K562 (cell line): Measurements from ENCODE around the gene TJP2. TPM values are rescaled to one million over a fixed set of nuclear protein-coding genes. Genes with fewer than 3 reads are reported as not detected.

Experiments used
- ATAC-seq: fragments of 200-7000 bp; cut with Tn5 transposase; 3 replicates; pipeline ENCODE4 v1.9.1; 2020; ENCODE audit warnings: moderate library complexity
- BruUV-seq: library from RNA; stranded (reverse); fragments of 400-500 nt; replicated peaks from 2 replicates; lab custom pipeline; 2021; lab: Mats Ljungman, UMichigan
- CTCF ChIA-PET: fragments of 300-600 bp; formaldehyde crosslinking; extraction: SDS; loops from one replicate; lab custom pipeline; 2021; ENCODE audit warnings: low intra/inter-chr PET ratio; lab: Yijun Ruan, JAX
- POLR2A ChIA-PET: fragments of 300-600, 350-650 bp; sonication (Branson Sonifier 250); formaldehyde crosslinking; extraction: SDS; loops from one replicate; lab custom pipeline; 2021; ENCODE audit warnings: antibody characterized with exemption, inconsistent platforms; lab: Yijun Ruan, JAX
- DNase-seq, 4 experiments: peaks; one replicate each; pipeline versions ENCODE4 v3.0.0 to v3.0.0-alpha.2; 2011 to 2018; ENCODE audit warnings: low spot score in 3 of 4, mixed read lengths in 3 of 4; ENCODE audit errors: extremely low read depth in 1 of 4
- FAIRE-seq: peaks from 2 replicates; lab custom pipeline; 2011; peaks lifted over from hg19 to GRCh38; lab: Jason Lieb, UNC
- H2AFZ ChIP-seq: 2 replicates; pipeline ENCODE4 v1.6.0; 2011; ENCODE audit warnings: low read depth, low read length, control low read depth, inconsistent platforms
- H3K27ac ChIP-seq: fragments of 200-600 bp; 3 replicates; pipeline ENCODE4 v1.8.0; 2011; ENCODE audit warnings: low read depth, mild to moderate bottlenecking, control low read depth, inconsistent platforms, low read length, moderate library complexity, mixed read lengths; ENCODE audit errors: extremely low read depth
- H3K27me3 ChIP-seq, 2 experiments: fragments of 300-600 bp in 1 of 2; 2 replicates in 1 of 2; 3 replicates in 1 of 2; pipeline versions ENCODE4 v1.6.0 to v1.8.0; 2011; ENCODE audit warnings: inconsistent platforms in 2 of 2, low read length in 2 of 2, mild to moderate bottlenecking in 1 of 2, mixed read lengths in 1 of 2, moderate library complexity in 1 of 2; ENCODE audit not compliant: control insufficient read depth in 2 of 2, insufficient read depth in 2 of 2
- H3K36me3 ChIP-seq: fragments of 300-600 bp; 3 replicates; pipeline ENCODE4 v1.8.0; 2011; ENCODE audit warnings: mild to moderate bottlenecking, low read length, inconsistent platforms; ENCODE audit not compliant: control insufficient read depth, insufficient read depth
- H3K4me1 ChIP-seq, 2 experiments: fragments of 200-600 bp in 1 of 2; replicated peaks in 1 of 2; 2 replicates in 1 of 2; 3 replicates in 1 of 2; pipeline versions ENCODE4 v1.5.1 to v1.8.0; 2011; ENCODE audit warnings: inconsistent platforms in 2 of 2, low read length in 2 of 2, mild to moderate bottlenecking in 1 of 2, mixed read lengths in 1 of 2, moderate library complexity in 1 of 2; ENCODE audit not compliant: control insufficient read depth in 2 of 2, insufficient read depth in 2 of 2
- H3K4me2 ChIP-seq: 2 replicates; pipeline ENCODE4 v1.6.1; 2011; ENCODE audit warnings: low read length, control low read depth, inconsistent platforms, mixed read lengths; ENCODE audit not compliant: insufficient read depth
- H3K4me3 ChIP-seq: fragments of 200-600 bp; sonication (generic), shearing (Covaris generic); 2 replicates; pipeline ENCODE4 v1.5.1; 2016; ENCODE audit warnings: control low read depth, inconsistent platforms
- H3K79me2 ChIP-seq: fragments of 200-600 bp; 3 replicates; pipeline ENCODE4 v1.8.0; 2011; ENCODE audit warnings: low read length, inconsistent platforms; ENCODE audit not compliant: control insufficient read depth, insufficient read depth
- H3K9ac ChIP-seq, 2 experiments: 2 replicates each; pipeline versions ENCODE4 v1.6.0 to v1.6.1; 2011; ENCODE audit warnings: low read depth in 2 of 2, low read length in 2 of 2, control low read depth in 1 of 2, inconsistent platforms in 1 of 2, mild to moderate bottlenecking in 1 of 2, mixed read lengths in 1 of 2; ENCODE audit not compliant: insufficient read depth in 1 of 2
- H3K9me1 ChIP-seq: one replicate; pipeline ENCODE4 v1.6.0; 2011; ENCODE audit warnings: inconsistent platforms, mild to moderate bottlenecking, low read length, moderate library complexity; ENCODE audit not compliant: control insufficient read depth, insufficient read depth
- H3K9me3 ChIP-seq: replicated peaks from 2 replicates; pipeline ENCODE4 v1.5.1; 2011; ENCODE audit warnings: low read depth, low read length, inconsistent platforms; ENCODE audit not compliant: control insufficient read depth, insufficient read depth
- H4K20me1 ChIP-seq: replicated peaks from 2 replicates; pipeline ENCODE4 v1.6.1; 2011; ENCODE audit warnings: low read length, inconsistent platforms, mixed read lengths; ENCODE audit not compliant: control insufficient read depth, insufficient read depth
- EP400 ChIP-seq: fragments of 450-650 bp; IDR thresholded peaks from 2 replicates; pipeline ENCODE4 v1.6.1; 2017; ENCODE audit warnings: antibody characterized with exemption, mild to moderate bottlenecking, moderate library complexity
- HNRNPL ChIP-seq: fragments of 200-400 bp; formaldehyde crosslinking; IDR thresholded peaks from 2 replicates; pipeline ENCODE4 v1.6.1; 2017; ENCODE audit warnings: low read depth, mild to moderate bottlenecking, low read length
- RBFOX2 ChIP-seq: fragments of 200-400 bp; formaldehyde crosslinking; IDR thresholded peaks from 2 replicates; pipeline ENCODE4 v1.6.1; 2017; ENCODE audit warnings: low read depth, mild to moderate bottlenecking, low read length, moderate library complexity
- RBM39 ChIP-seq: fragments of 200-400 bp; formaldehyde crosslinking; optimal IDR thresholded peaks from 2 replicates; pipeline ENCODE3; 2018; ENCODE audit warnings: low read depth, low read length
- SIX5 ChIP-seq, 2 experiments: IDR thresholded peaks; 2 replicates each; pipeline ENCODE4 v1.6.1; 2011; ENCODE audit warnings: low read length in 2 of 2, borderline replicate concordance in 1 of 2, low read depth in 1 of 2, mild to moderate bottlenecking in 1 of 2, moderate library complexity in 1 of 2; ENCODE audit not compliant: insufficient read depth in 1 of 2
- SMARCC2 ChIP-seq: fragments of 450-650 bp; IDR thresholded peaks from 2 replicates; pipeline ENCODE4 v1.6.1; 2017; ENCODE audit warnings: antibody characterized with exemption, moderate library complexity, mild to moderate bottlenecking, low read depth
- ZBTB1 ChIP-seq: sonication (generic); formaldehyde crosslinking; IDR thresholded peaks from 2 replicates; pipeline ENCODE4 v1.8.1; 2023; ENCODE audit warnings: missing genetic modification reagents, low read depth, mild to moderate bottlenecking, borderline replicate concordance
- ZNF212 ChIP-seq: fragments of 450-650 bp; formaldehyde crosslinking; IDR thresholded peaks from 2 replicates; pipeline ENCODE4 v1.4.0; 2020; ENCODE audit warnings: mild to moderate bottlenecking
- ZNF354B ChIP-seq: fragments of 250-450 bp; sonication (Bioruptor Pico); IDR thresholded peaks from 2 replicates; pipeline ENCODE4 v1.4.0; 2020
- WGBS: fragments of 100-300 bp; shearing (Covaris generic); methylation state at CpG from one replicate; pipeline ENCODE4 v1.1.6; 2016; ENCODE audit warnings: low coverage, mixed read lengths; ENCODE audit not compliant: insufficient coverage; ENCODE audit errors: missing lambda C conversion rate; 5-methylcytosine and 5-hydroxymethylcytosine counted together
- in situ Hi-C: fragments of 300-500 bp; cut with MboI; formaldehyde crosslinking; loops from 4 replicates; pipeline ENCODE4 v1.15.0; 2018; ENCODE audit warnings: inconsistent platforms, mixed read lengths
- intact Hi-C: fragments of 100-400 bp; cut with micrococcal nuclease; formaldehyde crosslinking; loops from 2 replicates; pipeline ENCODE4 v1.14.2; 2022
- polyA plus RNA-seq, 8 experiments: library from polyadenylated mRNA; depleted of rRNA in 4 of 8; stranded (reverse) in 5 of 8; unstranded in 3 of 8; fragments of >200 nt; fragmentation: Nextera tagmentation in 2 of 8; fragmentation: Illumina TruSeq in 1 of 8; extraction: Ambion mirVana in 2 of 8; extraction: Trizol in 1 of 8; gene quantifications; 2 replicates each; pipeline versions ENCODE4 v1.2.1 to v1.2.3, GENCODE V29; 2011 to 2014; ENCODE audit warnings: inconsistent platforms in 1 of 8, missing spikeins in 1 of 8
- total RNA-seq, 7 experiments: library from RNA; depleted of rRNA in 6 of 7; stranded (reverse); fragments of >200 nt in 6 of 7; fragmentation: Illumina TruSeq in 2 of 7; extraction: Trizol in 2 of 7; gene quantifications; 2 replicates each; pipeline versions ENCODE4 v1.2.1 to v1.2.3, GENCODE V29; 2011 to 2021; ENCODE audit warnings: low replicate concordance in 1 of 7
- TF ChIP-seq, protein P1 (sequence below): sonication (generic); formaldehyde crosslinking; IDR thresholded peaks from 2 replicates; pipeline ENCODE4 v1.8.1; 2022; ENCODE audit warnings: missing genetic modification reagents

Gene TJP2
- total and polyA plus RNA-seq, 9 of the 15 experiments (the other 6 are each of a cell fraction or from before 2014, with no cell fraction given): 4.0 to 24.1 (median 16.8) TPM

DNA sequence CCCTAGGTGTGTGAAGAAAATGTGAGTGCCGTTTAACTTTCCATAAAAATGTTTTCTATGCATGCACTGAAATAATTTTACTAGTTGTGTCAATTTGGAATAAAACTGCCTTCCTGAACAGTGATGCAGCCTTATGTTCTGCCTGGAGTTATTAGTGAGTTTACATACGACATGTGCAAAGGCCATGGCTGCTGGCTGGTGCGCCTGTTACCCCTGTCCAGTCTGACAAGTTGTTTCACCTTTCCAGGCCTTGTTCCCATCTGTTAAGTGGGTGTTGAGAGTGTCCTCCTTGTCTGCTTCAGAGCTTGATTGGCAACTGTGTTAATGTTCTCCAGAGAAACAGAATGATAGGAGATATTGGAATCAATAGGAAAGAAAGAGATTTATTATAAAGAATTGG is 60.6 kb downstream of the TJP2 start:
- WGBS: 58% methylated on average over 3 of the region's 3 CpGs
- in situ Hi-C loops: no loop called here
- H3K27me3 ChIP-seq: no peaks in the 10 kb centered on the region

DNA sequence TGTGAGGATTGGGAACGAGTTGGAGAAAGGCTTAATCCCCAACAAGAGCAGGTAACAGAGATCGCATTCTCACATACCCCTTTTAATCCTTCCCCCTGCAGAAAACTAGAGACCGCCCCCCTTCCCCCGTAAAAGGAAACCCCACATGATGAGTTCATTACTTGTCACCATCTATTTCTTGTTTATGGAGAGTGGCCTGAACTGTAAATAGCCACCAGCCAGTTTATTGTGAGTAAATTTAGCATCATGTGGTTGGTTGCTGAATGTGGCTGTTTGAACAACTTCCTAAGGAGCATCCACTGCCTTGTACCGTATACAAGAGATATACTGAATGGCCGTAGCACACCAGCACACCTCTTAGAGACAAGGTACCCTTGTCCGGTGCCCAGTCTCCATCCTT is 62.1 kb downstream of the TJP2 start:
- no TSS peak for BruUV-seq
- peaks cover 35% of the 10 kb centered on the region for H3K36me3 ChIP-seq
- DNase-seq (no peak), FAIRE-seq (no peak), ATAC-seq (no peak)
- no peaks in the 10 kb centered on the region for H3K27me3 ChIP-seq
- POLR2A ChIA-PET: no interaction called here
- no peak overlapping the region for H3K9ac ChIP-seq
- in situ Hi-C loops (no loop called here), intact Hi-C loops (no loop called here)
- H3K9me1 ChIP-seq: no peaks in the 10 kb centered on the region
- no peak overlapping the region for H2AFZ ChIP-seq
- no peak overlapping the region for H3K27ac ChIP-seq
- no peaks in the 10 kb centered on the region for H4K20me1 ChIP-seq
- no peaks in the 10 kb centered on the region for H3K4me1 ChIP-seq
- 74% methylated on average over 7 of the region's 7 CpGs for WGBS
- H3K79me2 ChIP-seq: no peaks in the 10 kb centered on the region
- no peaks in the 10 kb centered on the region for H3K9me3 ChIP-seq
- no peak overlapping the region for H3K4me3 ChIP-seq
- CTCF ChIA-PET: no interaction called here
- no peak overlapping the region for H3K4me2 ChIP-seq
- TF ChIP-seq ZNF212 (CRISPR knock-in tag) (no peak), EP400 (no peak)
- TF ChIP-seq, protein P1, sequence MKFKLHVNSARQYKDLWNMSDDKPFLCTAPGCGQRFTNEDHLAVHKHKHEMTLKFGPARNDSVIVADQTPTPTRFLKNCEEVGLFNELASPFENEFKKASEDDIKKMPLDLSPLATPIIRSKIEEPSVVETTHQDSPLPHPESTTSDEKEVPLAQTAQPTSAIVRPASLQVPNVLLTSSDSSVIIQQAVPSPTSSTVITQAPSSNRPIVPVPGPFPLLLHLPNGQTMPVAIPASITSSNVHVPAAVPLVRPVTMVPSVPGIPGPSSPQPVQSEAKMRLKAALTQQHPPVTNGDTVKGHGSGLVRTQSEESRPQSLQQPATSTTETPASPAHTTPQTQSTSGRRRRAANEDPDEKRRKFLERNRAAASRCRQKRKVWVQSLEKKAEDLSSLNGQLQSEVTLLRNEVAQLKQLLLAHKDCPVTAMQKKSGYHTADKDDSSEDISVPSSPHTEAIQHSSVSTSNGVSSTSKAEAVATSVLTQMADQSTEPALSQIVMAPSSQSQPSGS: no peak

More for the DNA sequence above, 60.6 kb downstream of the TJP2 start:
- ChIA-PET POLR2A (interaction anchor here (0.6 kb wide), 1 partner anchor 9 kb away, joined by 3 read pairs; no protein-coding TSS in a partner anchor), CTCF (no interaction called here)
- no TSS peak for BruUV-seq
- Histone ChIP-seq H3K4me3 (no peak overlapping the region), H3K79me2 (no peaks in the 10 kb centered on the region), H3K36me3 (peaks cover 37% of the 10 kb centered on the region), H3K4me2 (no peak overlapping the region), H3K9ac (no peak overlapping the region), H3K27ac (no peak overlapping the region), H3K9me1 (no peaks in the 10 kb centered on the region), H4K20me1 (no peaks in the 10 kb centered on the region), H2AFZ (no peak overlapping the region), H3K9me3 (no peaks in the 10 kb centered on the region), H3K4me1 (no peaks in the 10 kb centered on the region)
- DNase-seq (no peak), FAIRE-seq (no peak), ATAC-seq (no peak)
- intact Hi-C loops: no loop called here
- TF ChIP-seq SMARCC2 (no peak), ZNF354B (CRISPR knock-in tag) (no peak), SIX5 (IDR thresholded peaks at IDR 0.05; ENCODE audit: borderline replicate concordance in 1 of 2, insufficient read depth in 1 of 2, low read depth in 1 of 2, low read length in 2 of 2) (no peak), ZBTB1 (no peak), HNRNPL (no peak), RBFOX2 (no peak), RBM39 (no peak)
